Kidney tubule cell (primary cell): ENCODE data around the gene DPYD.

Experiments used
- DNase-seq: peaks from one replicate; pipeline ENCODE4 v3.0.0-alpha.2; 2018; ENCODE audit warnings: low spot score

DPYD gene

DNA sequence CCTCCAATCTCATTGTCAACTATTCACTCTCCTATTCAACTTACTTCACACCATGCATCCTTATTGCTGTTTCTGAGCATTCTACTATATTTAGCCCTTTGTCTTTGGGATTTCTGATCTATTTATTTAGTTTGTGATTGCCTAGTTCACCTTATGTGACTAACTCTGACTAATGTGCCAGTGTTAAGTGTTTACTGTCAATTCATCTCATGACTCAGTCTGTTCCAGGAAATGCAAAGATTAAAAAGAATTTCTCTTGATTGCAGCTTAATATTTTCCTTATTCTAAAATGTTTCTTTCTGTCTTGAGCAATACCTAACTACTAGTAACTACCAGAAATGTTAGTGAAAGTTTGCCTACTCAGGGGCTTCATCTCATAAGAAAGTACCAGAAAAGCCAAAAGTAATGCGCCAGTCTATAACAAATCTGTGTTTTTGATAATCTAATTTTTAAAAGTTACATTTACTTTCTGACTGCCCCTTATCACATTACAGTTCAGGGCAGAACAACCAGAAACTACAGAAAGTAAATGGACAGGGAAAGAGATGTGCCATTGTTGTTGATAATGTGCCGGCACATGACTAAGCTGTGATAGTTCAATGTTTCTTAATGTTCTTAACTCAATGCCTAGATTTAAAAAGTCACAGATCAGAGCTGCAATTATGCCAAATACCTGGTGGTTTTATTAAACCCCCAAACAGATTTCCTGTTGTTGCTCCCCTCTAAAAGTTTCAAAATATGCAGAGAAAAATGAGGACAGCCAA is 642.8 kb downstream of the DPYD start:
- DNase-seq: peak; percentile 89

DNA sequence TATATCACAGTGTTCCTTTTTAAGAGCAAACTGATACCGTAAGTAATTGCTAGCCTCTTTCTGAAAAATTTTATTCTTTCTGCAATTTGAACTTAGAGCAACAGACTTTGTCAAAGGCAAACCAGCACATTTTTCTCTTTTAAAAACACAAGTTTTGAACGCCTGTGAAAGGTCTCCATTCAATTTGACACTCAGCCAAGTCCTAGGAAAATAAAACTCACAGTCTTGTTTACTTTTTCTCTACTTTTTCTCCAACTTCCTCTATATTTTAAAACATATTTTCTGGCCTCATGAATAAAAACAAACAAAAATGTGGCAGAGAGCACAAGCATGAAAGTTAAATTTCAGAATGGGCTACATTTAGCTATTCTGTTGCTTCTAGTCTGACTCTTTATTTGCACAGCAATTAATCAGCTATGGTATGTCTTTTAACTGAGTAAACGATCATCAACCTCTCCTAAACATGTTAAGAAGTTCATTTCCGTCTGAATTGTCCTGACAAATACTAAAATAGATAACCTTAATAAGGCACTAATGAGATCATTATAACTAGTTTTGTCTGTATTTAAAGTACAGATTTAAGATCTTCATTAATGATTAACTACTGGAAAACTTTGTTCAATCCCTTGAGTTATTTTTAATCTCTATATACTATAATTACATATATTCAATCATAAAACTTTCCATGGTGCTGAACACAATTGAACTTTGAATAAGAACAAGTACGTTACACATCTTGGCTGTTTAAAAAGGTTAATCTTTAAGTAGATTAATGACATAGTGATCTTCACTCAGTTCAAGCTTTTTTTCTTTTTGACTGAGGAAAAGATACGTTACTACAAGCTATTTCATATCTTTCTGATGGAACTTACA is 648.7 kb downstream of the DPYD start:
- DNase-seq: no peak

DNA sequence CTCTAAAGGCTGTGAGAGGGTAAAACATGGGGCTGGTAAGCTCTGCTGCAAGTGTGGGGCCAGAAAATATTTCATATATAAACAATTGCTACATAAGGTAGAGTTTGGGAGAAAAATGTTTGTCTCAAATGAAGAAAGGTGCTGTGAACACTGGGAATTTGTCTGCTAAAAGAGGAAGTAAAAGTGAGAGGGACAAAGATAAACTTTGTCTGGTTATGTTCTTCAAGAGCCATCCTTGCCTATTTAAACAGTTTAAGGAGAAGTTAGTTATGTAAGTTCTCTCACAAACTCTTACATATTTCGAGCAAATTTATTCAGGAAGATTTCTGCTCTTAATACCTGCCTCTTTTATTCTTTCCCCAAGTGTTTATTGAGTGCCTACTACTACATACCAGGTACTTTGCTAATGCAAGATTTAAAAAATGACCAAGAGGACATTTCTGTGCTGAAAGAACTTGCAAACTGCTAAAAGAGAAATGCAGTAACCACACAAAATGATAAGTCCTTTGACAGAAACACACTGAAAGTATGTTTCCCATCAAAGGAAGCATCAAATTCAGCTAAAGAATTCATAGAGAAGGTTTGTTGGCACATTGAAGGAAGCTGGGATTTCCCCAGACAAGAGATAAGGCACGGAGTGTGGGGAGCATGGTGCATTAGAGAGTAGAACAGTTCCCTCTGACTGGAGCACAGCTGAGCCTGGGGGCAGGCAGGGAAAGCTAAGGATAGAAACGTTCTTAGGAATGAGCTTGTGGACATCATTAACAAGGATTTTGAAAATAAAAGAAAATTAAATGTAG is 650.1 kb downstream of the DPYD start:
- no peak for DNase-seq

DNA sequence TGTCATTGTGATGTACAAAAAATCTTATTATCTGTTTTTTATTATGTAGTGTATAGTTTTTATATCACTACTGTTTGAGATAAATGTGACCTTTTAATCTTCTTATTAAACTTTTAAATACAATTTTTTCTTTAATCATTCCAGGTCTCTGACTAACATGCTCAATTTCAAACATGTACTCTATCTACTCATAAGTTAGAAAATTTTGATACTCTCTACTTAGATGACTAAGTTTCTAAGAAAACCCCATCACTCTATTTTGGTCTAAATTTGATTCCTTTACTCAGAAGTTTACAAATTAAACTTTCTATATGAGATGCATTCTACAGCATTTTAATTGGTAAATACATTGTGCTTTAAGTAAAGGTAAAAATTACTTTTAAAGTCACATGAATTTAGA is 655.2 kb downstream of the DPYD start:
- DNase-seq: no peak

DNA sequence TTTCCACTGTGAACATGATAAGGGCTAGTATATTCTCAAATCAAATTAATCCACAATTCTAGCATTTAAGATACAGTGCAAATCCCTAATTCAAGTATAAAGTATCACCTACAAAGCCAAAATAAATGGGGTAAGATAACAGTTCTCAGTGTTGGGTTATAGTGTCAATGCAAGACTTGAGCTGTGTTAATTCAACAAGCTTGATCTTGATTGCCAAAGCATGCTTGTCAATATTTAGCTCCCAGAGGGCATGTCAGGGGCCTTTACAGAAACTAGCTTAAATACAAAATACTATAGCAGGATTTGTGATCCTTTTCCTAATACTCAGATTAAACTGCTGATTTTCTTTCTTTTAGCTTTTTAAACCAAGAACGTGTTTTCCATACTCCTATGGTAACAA is 658.0 kb downstream of the DPYD start:
- no peak for DNase-seq

DNA sequence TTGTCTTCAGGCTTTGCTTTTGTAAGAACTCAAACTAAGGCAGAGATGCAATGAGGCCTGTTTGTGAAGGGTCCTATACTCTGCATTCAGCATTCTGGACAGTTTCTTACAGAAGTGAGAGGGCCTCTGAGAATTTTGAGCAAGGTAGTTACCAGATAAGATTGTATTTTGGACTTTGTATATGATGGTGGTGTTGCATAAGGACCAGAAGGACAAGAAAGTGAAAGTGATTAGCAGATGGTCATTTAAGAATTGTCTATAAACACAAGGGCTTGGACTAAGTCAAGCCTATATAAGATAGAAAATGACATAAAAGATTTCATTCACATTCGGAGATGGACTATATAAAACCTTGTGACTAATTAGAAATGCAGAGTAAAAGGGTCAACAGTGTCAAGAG is 662.2 kb downstream of the DPYD start:
- DNase-seq: no peak

DNA sequence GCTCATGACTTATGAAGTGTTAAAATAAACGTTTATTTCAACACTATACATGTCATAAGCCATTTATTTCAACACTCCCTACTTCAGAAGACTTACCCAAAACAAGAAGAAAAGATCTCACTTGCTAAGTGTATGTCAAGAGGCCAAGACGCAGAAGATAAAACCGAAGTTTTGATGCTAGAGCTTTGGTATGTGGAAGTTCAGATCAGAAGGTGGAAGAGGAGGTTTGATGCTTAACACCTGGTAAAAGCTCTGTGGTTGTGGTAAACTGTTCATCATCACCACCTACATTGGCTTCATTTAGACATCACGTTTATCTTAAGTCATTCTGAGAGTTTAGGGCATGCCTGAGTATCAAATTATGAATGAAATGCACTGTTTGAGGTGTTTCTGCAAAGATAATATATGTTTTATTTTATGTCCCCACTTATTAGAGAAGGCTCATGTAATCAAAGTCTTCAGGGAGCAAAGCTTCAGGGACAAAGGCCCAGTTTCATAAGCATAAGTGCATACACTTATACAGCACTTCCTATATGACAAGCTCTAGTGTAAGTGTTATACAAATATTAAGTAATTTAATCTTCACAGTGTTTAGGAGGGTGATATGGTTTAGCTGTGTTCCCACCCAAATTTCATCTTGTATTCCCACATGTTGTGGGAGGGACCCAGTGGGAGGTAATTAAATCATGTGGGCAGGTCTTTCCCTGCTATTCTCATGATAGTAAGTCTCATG is 665.9 kb downstream of the DPYD start:
- DNase-seq: no peak

DNA sequence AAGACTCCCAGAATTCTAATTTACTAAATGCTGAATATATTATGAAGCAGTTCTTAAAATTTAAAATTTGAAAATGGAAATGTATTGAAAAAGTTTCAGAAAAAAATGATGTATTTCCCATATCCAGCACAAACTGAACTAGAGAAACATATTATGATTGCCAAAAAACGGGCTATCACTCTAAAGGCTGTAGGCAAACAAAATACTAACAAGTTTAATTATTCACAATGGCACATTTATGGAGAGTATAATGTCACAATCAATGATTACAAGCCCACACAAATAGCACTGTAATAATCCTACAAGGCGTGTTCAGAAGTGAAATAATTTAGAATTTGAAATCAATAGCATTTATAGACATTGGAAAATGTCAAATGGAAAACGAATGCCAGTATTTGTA is 667.9 kb downstream of the DPYD start:
- DNase-seq: no peak

DNA sequence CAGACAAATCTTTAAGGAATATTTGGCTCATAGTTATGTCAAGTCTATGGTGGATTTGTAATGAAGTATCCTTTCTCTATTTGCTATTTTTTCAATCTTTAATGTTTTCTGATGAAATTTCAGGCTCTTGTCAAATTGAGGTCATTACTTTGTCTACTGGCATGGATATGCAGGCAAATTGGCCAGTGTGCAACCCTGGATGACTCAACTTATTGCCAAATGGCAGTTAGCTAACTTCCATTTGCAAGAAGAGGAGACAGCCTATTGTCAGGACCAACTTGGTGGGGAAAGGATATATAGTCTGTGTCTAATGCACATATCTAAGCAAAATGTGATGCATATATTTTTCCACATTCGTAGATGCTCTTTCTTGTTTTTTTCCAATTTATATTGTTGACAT is 668.8 kb downstream of the DPYD start:
- DNase-seq: peak; percentile 13

DNA sequence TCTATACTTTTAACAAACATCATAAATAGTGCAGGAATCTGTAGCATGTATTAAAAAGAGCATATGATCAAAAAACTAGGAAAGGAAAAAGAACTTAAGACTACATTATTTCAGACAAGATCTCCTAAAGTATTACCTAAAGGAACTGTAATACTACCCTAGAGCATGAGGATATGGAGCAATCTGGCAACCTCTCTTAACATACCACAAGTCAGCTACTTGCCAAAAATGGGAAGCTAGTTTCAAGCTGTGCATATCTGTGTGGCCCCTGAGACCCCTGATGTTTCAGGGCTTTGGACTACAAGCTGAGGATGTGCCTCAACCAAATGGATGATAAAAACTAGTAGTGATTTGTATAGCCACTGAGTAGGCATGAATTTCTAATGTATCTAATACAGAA is 673.6 kb downstream of the DPYD start:
- DNase-seq: no peak

DNA sequence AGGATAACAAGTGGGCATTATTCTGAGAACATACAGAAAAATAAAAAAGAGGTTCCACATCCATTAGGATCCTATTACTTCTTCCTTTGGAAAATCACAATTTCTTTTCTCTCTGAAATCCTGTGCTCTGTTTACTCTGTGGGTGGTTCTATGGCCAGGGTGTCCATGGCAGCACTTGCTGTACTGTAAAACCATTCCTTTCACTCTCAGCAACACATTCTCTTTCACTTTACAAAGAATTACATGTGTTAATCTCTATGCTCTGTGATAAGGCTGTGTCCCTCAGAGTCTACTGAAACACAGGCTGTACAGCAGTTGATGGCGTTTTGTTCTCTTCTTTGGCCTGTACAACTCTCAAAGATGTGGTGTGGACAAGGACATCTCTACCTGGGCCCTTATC is 675.2 kb downstream of the DPYD start:
- no peak for DNase-seq

DNA sequence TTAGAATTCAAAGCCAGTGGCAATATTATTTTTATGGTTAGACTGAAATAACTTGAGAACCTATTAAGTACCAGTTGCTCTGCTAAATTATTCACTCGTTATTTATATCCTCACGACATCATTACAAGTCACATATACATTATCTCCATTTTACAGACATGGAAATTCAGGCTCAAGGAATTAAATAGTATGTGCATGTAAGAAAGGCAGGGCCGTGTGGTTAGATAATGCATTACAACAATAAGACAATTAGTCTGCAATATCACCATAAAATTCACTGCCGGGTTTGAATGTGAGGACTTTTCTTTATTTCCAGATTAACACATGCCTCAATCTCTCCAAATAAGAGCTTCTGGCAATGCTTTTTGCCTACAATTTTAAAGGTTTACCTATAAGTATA is 675.8 kb downstream of the DPYD start:
- DNase-seq: no peak

DNA sequence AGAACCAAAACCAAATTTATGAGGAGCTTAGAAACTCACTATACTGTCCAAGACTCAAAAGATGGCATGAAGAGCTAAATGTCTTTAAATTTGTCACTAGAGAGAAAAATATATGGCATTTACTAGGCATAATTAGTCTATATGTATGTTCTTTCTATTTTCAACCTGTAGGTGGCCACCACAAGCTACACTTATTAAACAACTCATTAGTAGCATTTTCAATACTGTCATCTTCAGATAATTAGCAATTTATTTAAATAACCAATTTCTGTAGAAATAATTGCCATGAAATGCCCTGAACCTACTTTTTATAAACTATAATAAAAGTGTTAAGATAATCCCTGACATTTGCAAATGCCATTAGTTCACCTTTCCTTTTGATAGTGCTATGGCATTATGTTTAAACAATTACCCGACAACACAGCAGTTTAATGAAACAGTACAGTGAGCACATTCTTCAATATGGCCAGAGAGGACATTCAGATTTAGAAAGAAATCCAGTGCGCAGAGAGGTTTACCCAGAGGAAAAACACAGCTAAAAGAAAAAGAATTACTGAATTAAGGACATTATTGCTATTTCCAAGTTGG is 676.8 kb downstream of the DPYD start:
- peak; percentile 9 for DNase-seq

DNA sequence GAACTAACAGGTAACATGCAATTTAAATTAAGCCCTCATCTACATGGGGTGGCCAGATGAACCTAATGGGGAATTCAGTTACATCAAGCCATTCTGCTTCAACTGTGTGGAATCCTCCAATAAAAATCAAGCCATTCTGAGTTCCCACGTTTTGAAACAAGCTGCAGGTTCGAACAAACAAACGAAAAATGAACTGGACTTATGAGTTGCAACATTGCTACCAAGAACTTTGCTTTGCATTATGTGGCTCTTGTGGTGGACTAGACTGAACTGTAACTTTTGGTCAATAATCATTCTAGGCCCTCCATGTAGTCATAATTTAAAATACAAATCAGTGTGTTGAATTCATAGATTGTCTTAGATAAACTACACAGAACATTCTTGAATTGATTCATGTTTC is 682.0 kb downstream of the DPYD start:
- no peak for DNase-seq

DNA sequence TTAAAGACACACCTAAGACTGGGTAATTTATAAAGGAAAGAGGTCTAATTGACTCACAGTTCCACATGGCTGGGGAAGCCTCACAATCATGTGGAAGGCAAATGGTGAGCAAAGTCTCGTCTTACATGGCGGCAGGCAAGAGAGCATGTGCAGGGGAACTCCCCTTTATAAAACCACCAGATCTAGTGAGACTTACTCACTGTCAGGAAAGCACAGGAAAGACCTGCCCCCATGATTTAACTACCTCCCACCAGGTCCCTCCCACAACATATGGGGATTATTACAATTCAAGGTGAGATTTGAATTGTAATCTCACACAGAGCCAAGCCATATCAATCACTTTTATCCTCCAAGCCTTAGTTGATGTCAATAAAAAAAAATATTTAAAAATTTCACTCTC is 689.5 kb downstream of the DPYD start:
- DNase-seq: peak; percentile 45

DNA sequence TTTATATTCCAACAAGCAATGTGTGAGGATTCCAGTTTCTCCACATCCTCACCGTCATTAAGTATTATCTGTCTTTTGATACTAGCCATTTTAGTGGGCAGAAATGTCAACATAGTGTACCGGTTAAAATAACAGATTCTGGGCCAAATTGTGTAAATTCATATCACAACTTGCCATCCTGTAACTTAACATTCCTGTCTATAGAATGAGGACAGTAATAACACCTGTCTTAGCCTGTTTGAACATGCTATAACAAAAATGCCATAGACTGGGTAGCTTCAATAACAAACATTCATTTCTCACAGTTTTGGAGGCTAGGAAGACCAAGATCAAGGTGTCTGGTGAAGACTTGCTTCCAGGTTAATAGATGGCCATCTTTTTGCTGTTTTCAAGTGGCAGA is 708.2 kb downstream of the DPYD start:
- no peak for DNase-seq

DNA sequence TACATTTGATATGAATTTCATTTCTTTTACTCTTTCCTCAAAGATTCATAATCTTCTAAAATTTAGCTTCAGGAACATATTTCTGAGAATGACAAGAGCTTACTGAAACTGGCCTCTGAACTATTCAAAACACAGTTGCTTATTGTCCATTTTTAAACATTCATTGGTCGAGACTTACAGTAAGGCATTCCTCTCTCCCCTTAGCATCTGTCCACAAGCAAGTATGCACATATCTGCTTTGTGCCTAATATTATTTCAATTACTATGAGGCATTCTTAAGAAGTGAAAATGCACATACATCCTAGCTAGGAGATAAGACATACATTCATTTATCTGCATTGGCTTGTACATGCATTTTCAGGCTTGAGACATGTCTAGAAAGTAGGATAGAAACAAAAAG is 710.5 kb downstream of the DPYD start:
- no peak for DNase-seq

DNA sequence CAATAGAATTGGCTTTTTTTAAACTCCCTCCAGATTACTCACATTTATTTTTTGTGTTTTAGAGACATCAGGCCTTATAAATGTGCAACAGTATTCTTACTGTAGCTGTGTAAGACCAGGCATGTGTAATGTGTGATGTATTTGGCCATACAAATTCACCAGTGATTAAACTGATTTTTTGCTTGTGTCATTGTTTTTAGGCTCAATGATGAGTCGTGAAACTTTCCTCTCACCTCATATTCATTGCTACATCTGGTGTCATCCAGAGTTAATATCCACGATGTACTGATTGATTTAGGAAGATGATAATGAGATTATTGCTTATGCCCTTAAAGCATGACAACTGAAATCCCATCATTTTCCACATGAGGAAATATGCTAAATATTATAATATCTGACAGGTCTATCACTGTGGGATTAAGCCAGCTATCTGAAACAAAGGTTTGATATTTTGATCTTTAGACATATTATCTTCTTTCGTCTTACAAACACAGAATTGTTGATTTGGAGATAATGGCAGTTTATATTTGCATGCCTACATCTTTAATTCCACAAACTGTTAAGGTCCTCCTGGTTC is 711.4 kb downstream of the DPYD start:
- DNase-seq: peak; percentile 9

DNA sequence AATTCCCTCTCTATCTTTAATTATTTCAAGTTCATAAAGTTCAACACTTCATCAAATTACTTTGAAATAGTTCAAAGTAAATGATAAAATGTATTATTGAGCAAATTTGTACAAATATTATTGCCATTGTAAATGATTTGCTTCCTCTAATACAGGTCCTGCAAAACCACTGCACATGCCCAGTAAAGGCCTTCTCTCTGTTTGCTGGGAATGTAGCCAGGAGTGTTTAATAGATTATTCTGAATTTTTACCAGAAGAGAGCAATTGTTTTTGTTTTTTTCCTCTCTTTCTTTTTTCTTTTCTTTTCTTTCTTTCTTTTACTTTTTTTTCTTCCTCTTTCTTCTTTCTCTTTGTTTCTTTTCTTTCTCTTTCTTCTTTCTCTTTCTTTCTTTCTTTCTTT is 713.0 kb downstream of the DPYD start:
- DNase-seq: no peak

DNA sequence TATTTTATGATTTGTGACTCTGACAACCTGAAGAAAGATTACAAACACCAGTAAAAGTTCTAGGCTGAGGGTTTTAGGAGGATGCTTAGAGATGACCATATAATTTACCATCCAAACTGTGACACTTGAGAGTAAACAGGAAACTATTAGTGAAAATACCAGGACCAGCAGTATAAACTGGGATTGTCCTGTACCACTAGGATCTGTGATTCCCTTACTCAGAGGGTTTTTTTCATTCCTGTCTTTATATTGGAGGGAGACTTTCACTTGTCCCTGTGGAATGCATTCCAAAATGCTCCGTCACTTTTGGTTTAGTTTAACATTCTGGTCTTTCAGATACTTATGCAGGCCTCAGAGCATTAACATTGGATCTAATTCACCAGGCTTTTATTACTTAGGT is 716.4 kb downstream of the DPYD start:
- DNase-seq: no peak
